B cell (primary cell): Measurements from ENCODE around the gene CASKIN2. TPM values are rescaled to one million over a fixed set of nuclear protein-coding genes. Genes with fewer than 3 reads are reported as not detected.

Experiments
- ATAC-seq: fragments of 200-7000 bp; cut with Tn5 transposase; one replicate; pipeline ENCODE4 v1.10.0; 2021; ENCODE audit warnings: low read depth, mild to moderate bottlenecking, moderate number of reproducible peaks, moderate library complexity
- CTCF ChIA-PET: fragments of 350-600 bp; sonication (Branson Sonifier 250); formaldehyde crosslinking; loops from one replicate; lab custom pipeline; 2021; ENCODE audit warnings: antibody characterized with exemption, inconsistent platforms; lab: Charles Lee
- POLR2A ChIA-PET: fragments of 350-600 bp; sonication (Branson Sonifier 250); formaldehyde crosslinking; loops from one replicate; lab custom pipeline; 2021; ENCODE audit warnings: antibody characterized with exemption; lab: Charles Lee
- DNase-seq: peaks from one replicate; pipeline ENCODE4 v3.0.0; 2013
- H2AFZ ChIP-seq: 2 replicates; pipeline ENCODE4 v1.6.1; 2012; ENCODE audit warnings: mild to moderate bottlenecking, low read depth, low read length; ENCODE audit not compliant: insufficient read depth, poor library complexity, severe bottlenecking
- H3K27ac ChIP-seq, 2 donors: 1 replicate in 1 of 2; 2 replicates in 1 of 2; pipeline ENCODE4 v1.5.1; 2012 to 2013; ENCODE audit warnings: low read length in 2 of 2, mild to moderate bottlenecking in 2 of 2, moderate library complexity in 1 of 2
- H3K27me3 ChIP-seq, 4 experiments: fragments of 200-600 bp in 1 of 4; sonication (generic) in 1 of 4; replicated peaks in 1 of 4; 1 replicate in 2 of 4; 2 replicates in 2 of 4; pipeline versions ENCODE4 v1.6.1 to v1.7.0; 2013 to 2016; ENCODE audit warnings: low read length in 3 of 4, mild to moderate bottlenecking in 2 of 4, mixed read lengths in 1 of 4, moderate library complexity in 1 of 4; ENCODE audit not compliant: insufficient read depth in 4 of 4, control insufficient read depth in 3 of 4; ENCODE audit errors: control extremely low read depth in 1 of 4
- H3K36me3 ChIP-seq, 2 experiments: replicated peaks in 1 of 2; 1 replicate in 1 of 2; 2 replicates in 1 of 2; pipeline versions ENCODE4 v1.6.1 to v1.7.1; 2013; ENCODE audit warnings: low read length in 1 of 2; ENCODE audit not compliant: insufficient read depth in 2 of 2, control insufficient read depth in 1 of 2; ENCODE audit errors: control extremely low read depth in 1 of 2, extremely low read depth in 1 of 2
- H3K4me1 ChIP-seq, 2 donors: fragments of 200-600 bp in 1 of 2; sonication (generic) in 1 of 2; 1 replicate in 1 of 2; 2 replicates in 1 of 2; pipeline versions ENCODE4 v1.5.1 to v1.6.1; 2013 to 2017; ENCODE audit warnings: low read length in 2 of 2; ENCODE audit not compliant: control insufficient read depth in 2 of 2, insufficient read depth in 2 of 2
- H3K4me2 ChIP-seq: replicated peaks from 2 replicates; pipeline ENCODE3; 2012; ENCODE audit warnings: mild to moderate bottlenecking, low read depth, low read length; ENCODE audit not compliant: poor library complexity, severe bottlenecking
- H3K4me3 ChIP-seq, 5 experiments: fragments of 200-600 bp in 1 of 5; sonication (generic) in 1 of 5; 1 replicate in 3 of 5; 2 replicates in 2 of 5; pipeline versions ENCODE4 v1.5.1 to v1.7.0; 2011 to 2016; ENCODE audit warnings: low read length in 4 of 5, mild to moderate bottlenecking in 4 of 5, low read depth in 2 of 5, control low read depth in 1 of 5, moderate library complexity in 1 of 5; ENCODE audit not compliant: insufficient read depth in 1 of 5; ENCODE audit errors: control extremely low read depth in 1 of 5, extremely low read depth in 1 of 5
- H3K79me2 ChIP-seq: fragments of 200-600 bp; sonication (generic); one replicate; pipeline ENCODE4 v1.6.0; 2016; ENCODE audit warnings: low read length; ENCODE audit not compliant: control insufficient read depth, insufficient read depth
- H3K9ac ChIP-seq: fragments of 200-600 bp; sonication (generic); 2 replicates; pipeline ENCODE4 v1.6.1; 2017; ENCODE audit warnings: mild to moderate bottlenecking, low read length, moderate library complexity
- H3K9me3 ChIP-seq, 3 donors: one replicate each; pipeline versions ENCODE4 v1.6.1 to v1.7.1; 2013; ENCODE audit warnings: low read length in 2 of 3; ENCODE audit not compliant: control insufficient read depth in 2 of 3, insufficient read depth in 1 of 3; ENCODE audit errors: control extremely low read depth in 1 of 3
- H4K20me1 ChIP-seq: 2 replicates; pipeline ENCODE4 v1.6.0; 2012; ENCODE audit warnings: mild to moderate bottlenecking, low read length; ENCODE audit not compliant: insufficient read depth, control insufficient read depth, poor library complexity, severe bottlenecking
- H3K27ac Mint-ChIP-seq: one replicate; pipeline ENCODE4 v1.8.0; 2021; ENCODE audit warnings: mixed read lengths
- H3K27me3 Mint-ChIP-seq: one replicate; pipeline ENCODE4 v1.8.0; 2021; ENCODE audit warnings: mixed read lengths
- H3K4me1 Mint-ChIP-seq: one replicate; pipeline ENCODE4 v1.8.0; 2021; ENCODE audit warnings: mixed read lengths
- H3K4me3 Mint-ChIP-seq: one replicate; pipeline ENCODE4 v1.8.0; 2021; ENCODE audit warnings: mixed read lengths
- H3K9me3 Mint-ChIP-seq: one replicate; pipeline ENCODE4 v1.8.0; 2022; ENCODE audit warnings: mixed read lengths; ENCODE audit not compliant: insufficient read depth
- CTCF ChIP-seq: fragments of 200-600 bp; IDR thresholded peaks from one replicate; pipeline ENCODE4 v1.8.0; 2022; ENCODE audit warnings: antibody characterized with exemption, mild to moderate bottlenecking
- EZH2 ChIP-seq: IDR thresholded peaks from 2 replicates; pipeline ENCODE4 v1.6.1; 2012; ENCODE audit warnings: borderline replicate concordance, low read depth, mild to moderate bottlenecking, moderate library complexity, low read length; ENCODE audit not compliant: insufficient read depth, poor library complexity, severe bottlenecking
- WGBS: methylation state at CpG from one replicate; pipeline ENCODE4 v1.1.5; 2013; ENCODE audit warnings: missing lambda C conversion rate; ENCODE audit not compliant: insufficient coverage; 5-methylcytosine and 5-hydroxymethylcytosine counted together
- intact Hi-C: fragments of 100-400 bp; cut with micrococcal nuclease; formaldehyde crosslinking; loops from one replicate; pipeline ENCODE4 v1.10.0; 2022
- polyA plus RNA-seq: library from polyadenylated mRNA; depleted of rRNA; stranded (reverse); fragments of >200 nt; gene quantifications from 2 replicates; pipeline ENCODE4 v1.2.3, GENCODE V29; 2012
- total RNA-seq, 2 donors: library from RNA; stranded (reverse); fragments of 120-200 nt in 1 of 2; gene quantifications; 1 replicate in 1 of 2; 2 replicates in 1 of 2; pipeline versions ENCODE4 v1.2.3 to v1.2.4, GENCODE V29; 2013 to 2022

The CASKIN2 gene
- total and polyA plus RNA-seq, 2 donors (not counting 1 experiment from before 2014, with no cell fraction given), result 0.37 to 1.00 TPM

- TF ChIP-seq EZH2 (no peak), CTCF (no peak)
- H3K27ac ChIP-seq, result no peak overlapping the region
- ATAC-seq, result no peak
- 96% methylated on average over 23 of the region's 23 CpGs for WGBS
- Mint-ChIP-seq H3K27me3 (no peaks in the 10 kb centered on the region), H3K4me1 (peaks cover 6% of the 10 kb centered on the region), H3K4me3 (no peak overlapping the region), H3K9me3 (no peaks in the 10 kb centered on the region), H3K27ac (no peak overlapping the region)
- peaks cover 0 to 54% of the 10 kb centered on the region in 2 experiments for H3K36me3 ChIP-seq
- ChIA-PET POLR2A (no interaction called here), CTCF (interaction anchor here (0.8 kb wide), 1 partner anchor 10 kb away, joined by 3 read pairs; no protein-coding TSS in a partner anchor)
- H3K27me3 ChIP-seq, result no peaks in the 10 kb centered on the region
- no peak overlapping the region for H3K4me3 ChIP-seq
- H3K79me2 ChIP-seq, result no peaks in the 10 kb centered on the region
- no peaks in the 10 kb centered on the region for H3K9me3 ChIP-seq
- no peak for DNase-seq
- no peak overlapping the region for H3K4me2 ChIP-seq
- no peak overlapping the region for H2AFZ ChIP-seq
- no peaks in the 10 kb centered on the region for H4K20me1 ChIP-seq
- intact Hi-C loops, result no loop called here
- peaks cover 6 to 9% of the 10 kb centered on the region in 2 donors for H3K4me1 ChIP-seq
- no peak overlapping the region for H3K9ac ChIP-seq
Observed at GRCh38 chr17:75492555-75493168, 22.7 kb downstream of the CASKIN2 start.

- no peak for TF ChIP-seq EZH2
- TF ChIP-seq CTCF, result no peak
Observed at GRCh38 chr17:75491680-75492079, 23.7 kb downstream of the CASKIN2 start.

More at GRCh38 chr17:75491680-75492079, 23.7 kb downstream of the CASKIN2 start:
- peaks cover 5% of the 10 kb centered on the region for H3K79me2 ChIP-seq
- Mint-ChIP-seq H3K4me1 (peaks cover 16% of the 10 kb centered on the region), H3K9me3 (no peaks in the 10 kb centered on the region), H3K27ac (no peak overlapping the region), H3K4me3 (no peak overlapping the region), H3K27me3 (no peaks in the 10 kb centered on the region)
- ChIA-PET CTCF (interaction anchor here (0.8 kb wide), 1 partner anchor 11 kb away, joined by 3 read pairs; no protein-coding TSS in a partner anchor), POLR2A (no interaction called here)
- H3K36me3 ChIP-seq, result peaks cover 0 to 49% of the 10 kb centered on the region in 2 experiments
- no peak overlapping the region for H3K4me2 ChIP-seq
- intact Hi-C loops, result no loop called here
- H3K27ac ChIP-seq, result no peak overlapping the region
- ATAC-seq (no peak), DNase-seq (no peak)
- H3K9me3 ChIP-seq, result no peaks in the 10 kb centered on the region
- H3K9ac ChIP-seq, result no peak overlapping the region
- H3K4me1 ChIP-seq, result peaks cover 15 to 18% of the 10 kb centered on the region in 2 donors
- H2AFZ ChIP-seq, result no peak overlapping the region
- H3K4me3 ChIP-seq, result no peak overlapping the region
- no peaks in the 10 kb centered on the region for H4K20me1 ChIP-seq
- no peaks in the 10 kb centered on the region for H3K27me3 ChIP-seq
- 96% methylated on average over 15 of the region's 15 CpGs for WGBS
